ENCODE data around the gene NBPF9. TPM values are rescaled to one million over a fixed set of nuclear protein-coding genes. Genes with fewer than 3 reads are reported as not detected.
"Not testable (repeated sequence)": the region's sequence is repeated elsewhere in the genome, so short reads cannot be mapped to it uniquely, and the experiment has no call there.

NBPF9 gene
- total RNA-seq, 1 donor from 2014 or later = 10.3 TPM

- DNase-seq (ENCODE audit: low read depth in 2 of 2) = not testable (repeated sequence)
Measured at GRCh38 chr1:149015522-149015921, 87.8 kb downstream of the NBPF9 start.

DNA sequence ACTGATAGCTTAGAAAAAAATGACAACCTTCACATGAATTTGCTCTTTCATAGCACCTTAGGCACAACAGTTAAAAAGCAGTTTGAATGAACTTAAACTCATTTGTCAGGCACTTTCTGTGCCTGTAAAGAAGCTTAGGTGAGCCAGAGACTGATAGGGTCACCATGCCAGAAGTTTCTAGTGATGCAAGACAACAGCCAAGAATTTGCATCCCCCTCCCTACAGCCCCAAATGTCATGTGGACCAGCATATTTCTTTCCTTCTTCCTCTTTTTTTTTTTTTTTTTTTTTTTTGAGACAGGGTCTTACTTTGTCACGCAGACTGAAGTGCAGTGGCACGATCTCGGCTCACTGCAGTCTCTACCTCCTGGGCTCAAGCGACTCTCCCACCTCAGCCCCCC lies 89.8 kb downstream of the NBPF9 start:
- not testable (repeated sequence) for DNase-seq (ENCODE audit: low read depth in 2 of 2)

DNA sequence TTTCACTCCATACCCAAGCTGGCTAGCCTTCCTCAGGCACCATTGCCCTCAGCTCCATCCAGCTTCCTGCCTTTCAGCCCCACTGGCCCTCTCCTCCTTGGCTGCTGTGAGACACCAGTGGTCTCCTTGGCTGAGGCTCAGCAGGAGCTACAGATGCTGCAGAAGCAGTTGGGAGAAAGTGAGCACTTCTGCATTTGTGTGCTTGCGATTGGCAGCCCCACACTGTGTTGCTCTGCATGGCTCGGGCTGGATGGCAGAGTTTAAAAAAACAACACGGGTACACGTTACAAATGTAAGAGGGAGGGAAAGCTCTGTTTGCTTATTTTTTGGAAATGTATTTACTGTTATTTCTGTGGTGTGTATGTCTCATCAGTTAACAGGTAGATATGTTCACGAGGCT lies 90.8 kb downstream of the NBPF9 start:
- DNase-seq (ENCODE audit: low read depth in 2 of 2) = not testable (repeated sequence)

DNA sequence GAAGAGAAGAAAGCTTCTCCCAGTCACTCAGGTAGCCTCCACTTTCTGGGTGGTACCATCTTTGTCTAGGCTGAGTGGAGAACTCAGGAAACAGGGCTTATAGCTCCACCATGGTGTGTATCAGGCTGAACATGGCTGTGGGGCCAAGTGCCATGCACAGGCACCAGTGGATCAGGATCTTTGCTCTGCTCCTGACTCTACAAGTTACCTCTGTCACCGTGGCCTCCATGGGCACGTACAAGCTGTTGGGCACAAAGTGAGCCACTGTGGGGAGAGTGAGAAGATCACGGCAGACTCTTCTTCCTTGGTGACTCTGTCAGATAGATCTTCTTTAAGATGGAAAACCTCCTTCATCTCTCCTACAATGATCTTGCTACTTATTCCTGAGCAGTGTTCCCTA lies 93.6 kb downstream of the NBPF9 start:
- DNase-seq (ENCODE audit: low read depth in 2 of 2) = not testable (repeated sequence)

GRCh38 chr1:149008769-149009168 lies 94.6 kb downstream of the NBPF9 start:
- DNase-seq (ENCODE audit: low read depth in 2 of 2) = not testable (repeated sequence)

DNA sequence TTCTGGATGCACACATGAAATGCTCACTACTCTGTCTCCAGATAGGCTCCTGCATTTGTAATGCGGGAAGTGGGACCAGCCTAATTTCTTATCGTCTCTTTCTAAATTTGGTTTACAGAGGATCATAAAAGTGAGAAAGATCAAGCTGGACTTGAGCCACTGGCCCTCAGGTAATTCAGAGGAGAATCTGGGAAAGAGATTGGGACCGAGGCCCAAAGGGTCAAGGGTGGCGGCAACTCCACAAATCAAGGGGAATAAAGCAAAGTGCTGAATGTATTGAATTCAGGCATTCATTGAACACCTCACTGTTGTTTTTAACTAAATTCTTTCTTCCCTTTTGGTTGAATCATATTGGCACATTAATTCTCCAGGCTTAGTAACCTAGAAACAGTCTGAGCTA lies 95.0 kb downstream of the NBPF9 start:
- DNase-seq (ENCODE audit: low read depth in 2 of 2) = not testable (repeated sequence)
